AG04449 (cell line): ENCODE results near the gene GFRA1.

Experiments used
- CTCF ChIA-PET: fragments of 350-600 bp; formaldehyde crosslinking; extraction: SDS; loops from one replicate; lab custom pipeline; 2021; ENCODE audit warnings: antibody characterized with exemption; lab: Yijun Ruan, JAX
- POLR2A ChIA-PET: fragments of 400-600, 350-600 bp; formaldehyde crosslinking; extraction: SDS; loops from one replicate; lab custom pipeline; 2020; ENCODE audit warnings: antibody characterized with exemption, inconsistent platforms; lab: Yijun Ruan, JAX
- DNase-seq: peaks from one replicate; pipeline ENCODE4 v3.0.0-alpha.2; 2010; ENCODE audit warnings: low read depth, low spot score
- H3K4me3 ChIP-seq: 2 replicates; pipeline ENCODE4 v1.5.1; 2011; ENCODE audit warnings: low read depth, mild to moderate bottlenecking, control low read depth, low read length
- CTCF ChIP-seq: IDR thresholded peaks from one replicate; pipeline ENCODE4 v1.5.1; 2011; ENCODE audit warnings: mild to moderate bottlenecking, moderate library complexity, low read length, control low read depth, inconsistent platforms; ENCODE audit not compliant: insufficient read depth; ENCODE audit errors: missing control alignments

Gene GFRA1

GRCh38 chr10:116251602-116252395, 21.2 kb downstream of the GFRA1 start:
- no peak overlapping the region for H3K4me3 ChIP-seq
- DNase-seq, result no peak
- TF ChIP-seq CTCF, result no peak
- CTCF ChIA-PET, result no interaction called here
- POLR2A ChIA-PET, result no interaction called here

- no peak for DNase-seq
- H3K4me3 ChIP-seq, result no peak overlapping the region
- TF ChIP-seq CTCF, result no peak
- CTCF ChIA-PET, result no interaction called here
- POLR2A ChIA-PET, result no interaction called here
These were observed 25.3 kb downstream of the GFRA1 start for GRCh38 chr10:116247691-116248090.

GRCh38 chr10:116246263-116246662, 26.7 kb downstream of the GFRA1 start:
- ChIA-PET CTCF (no interaction called here), POLR2A (no interaction called here)
- no peak overlapping the region for H3K4me3 ChIP-seq
- DNase-seq, result no peak
- TF ChIP-seq CTCF, result no peak

- H3K4me3 ChIP-seq, result no peak overlapping the region
- POLR2A ChIA-PET, result no interaction called here
- no peak for DNase-seq
- CTCF ChIA-PET, result no interaction called here
- TF ChIP-seq CTCF, result no peak
These were observed 27.9 kb downstream of the GFRA1 start for GRCh38 chr10:116245156-116245555.

GRCh38 chr10:116241642-116242410, 31.2 kb downstream of the GFRA1 start:
- H3K4me3 ChIP-seq, result no peak overlapping the region
- DNase-seq, result no peak
- POLR2A ChIA-PET, result no interaction called here
- CTCF ChIA-PET, result no interaction called here
- no peak for TF ChIP-seq CTCF

GRCh38 chr10:116241085-116241484, 31.9 kb downstream of the GFRA1 start:
- ChIA-PET POLR2A (no interaction called here), CTCF (interaction anchor here (0.7 kb wide), 1 partner anchor 534 kb away, joined by 3 read pairs; no protein-coding TSS in a partner anchor)
- TF ChIP-seq CTCF, result no peak
- DNase-seq, result no peak
- H3K4me3 ChIP-seq, result no peak overlapping the region
